H9 (cell line): ENCODE data around the gene TRRAP. TPM values are rescaled to one million over a fixed set of nuclear protein-coding genes. Genes with fewer than 3 reads are reported as not detected.

Source experiments
- DNase-seq: peaks from one replicate; pipeline ENCODE4 v3.0.0-alpha.2; 2017
- H2AFZ ChIP-seq: one replicate; pipeline ENCODE4 v1.6.1; 2013; ENCODE audit warnings: mild to moderate bottlenecking, low read length, control low read depth, moderate library complexity
- H2AK5ac ChIP-seq: 2 replicates; pipeline ENCODE4 v1.6.1; 2013; ENCODE audit warnings: low read length, control low read depth, mixed read lengths; ENCODE audit not compliant: insufficient read length
- H2BK120ac ChIP-seq: one replicate; pipeline ENCODE4 v1.6.1; 2013; ENCODE audit warnings: low read depth, mild to moderate bottlenecking, low read length, control low read depth, inconsistent platforms; ENCODE audit not compliant: poor library complexity, severe bottlenecking
- H2BK12ac ChIP-seq: 2 replicates; pipeline ENCODE4 v1.6.1; 2013; ENCODE audit warnings: low read length, control low read depth, mixed read lengths, low read depth; ENCODE audit not compliant: insufficient read length
- H2BK15ac ChIP-seq: 2 replicates; pipeline ENCODE4 v1.6.1; 2013; ENCODE audit warnings: low read depth, low read length, control low read depth
- H2BK20ac ChIP-seq: one replicate; pipeline ENCODE4 v1.6.1; 2013; ENCODE audit warnings: low read depth, mild to moderate bottlenecking, low read length, control low read depth, inconsistent platforms; ENCODE audit not compliant: poor library complexity, severe bottlenecking
- H2BK5ac ChIP-seq: 2 replicates; pipeline ENCODE4 v1.6.1; 2013; ENCODE audit warnings: low read length, control low read depth, mixed read lengths; ENCODE audit not compliant: insufficient read length
- H3K14ac ChIP-seq: 2 replicates; pipeline ENCODE4 v1.6.1; 2013; ENCODE audit warnings: low read length, control low read depth; ENCODE audit not compliant: insufficient read depth
- H3K18ac ChIP-seq: 2 replicates; pipeline ENCODE4 v1.6.1; 2013; ENCODE audit warnings: low read depth, mild to moderate bottlenecking, mixed read lengths, low read length, control low read depth; ENCODE audit not compliant: insufficient read length
- H3K23ac ChIP-seq: 2 replicates; pipeline ENCODE4 v1.6.1; 2013; ENCODE audit warnings: low read length, control low read depth, mixed read lengths, low read depth; ENCODE audit not compliant: insufficient read length
- H3K23me2 ChIP-seq: 2 replicates; pipeline ENCODE4 v1.6.1; 2013; ENCODE audit warnings: low read depth, mild to moderate bottlenecking, mixed read lengths, low read length, control low read depth; ENCODE audit not compliant: insufficient read length, poor library complexity, severe bottlenecking
- H3K27ac ChIP-seq: 2 replicates; pipeline ENCODE4 v1.5.1; 2013; ENCODE audit warnings: low read length, control low read depth, mixed read lengths, low read depth; ENCODE audit not compliant: insufficient read length
- H3K27me3 ChIP-seq: 2 replicates; pipeline ENCODE4 v1.6.1; 2013; ENCODE audit warnings: low read length, control low read depth, inconsistent platforms; ENCODE audit not compliant: insufficient read depth
- H3K4ac ChIP-seq: 2 replicates; pipeline ENCODE4 v1.6.1; 2013; ENCODE audit warnings: low read depth, mild to moderate bottlenecking, control low read depth, inconsistent platforms, low read length, moderate library complexity
- H3K4me1 ChIP-seq: 2 replicates; pipeline ENCODE4 v1.6.1; 2013; ENCODE audit warnings: low read length, control low read depth, inconsistent platforms; ENCODE audit not compliant: insufficient read depth
- H3K4me2 ChIP-seq: 2 replicates; pipeline ENCODE4 v1.6.1; 2013; ENCODE audit warnings: low read length, control low read depth, mixed read lengths; ENCODE audit not compliant: insufficient read length, insufficient read depth
- H3K56ac ChIP-seq: 2 replicates; pipeline ENCODE4 v1.6.1; 2013; ENCODE audit warnings: low read depth, mild to moderate bottlenecking, mixed read lengths, low read length, control low read depth; ENCODE audit not compliant: insufficient read length
- H3K79me1 ChIP-seq: 2 replicates; pipeline ENCODE4 v1.6.1; 2013; ENCODE audit warnings: low read depth, mild to moderate bottlenecking, moderate library complexity, low read length, control low read depth, inconsistent platforms; ENCODE audit not compliant: insufficient read depth, poor library complexity, severe bottlenecking
- H3K79me2 ChIP-seq: 2 replicates; pipeline ENCODE4 v1.6.1; 2013; ENCODE audit warnings: low read length, control low read depth, inconsistent platforms; ENCODE audit not compliant: insufficient read depth
- H3K9ac ChIP-seq: 2 replicates; pipeline ENCODE4 v1.6.1; 2013; ENCODE audit warnings: low read length, control low read depth, mixed read lengths; ENCODE audit not compliant: insufficient read length; ENCODE audit errors: extremely low read depth
- H3K9me3 ChIP-seq: one replicate; pipeline ENCODE4 v1.6.1; 2013; ENCODE audit warnings: low read depth, low read length, inconsistent platforms; ENCODE audit not compliant: control insufficient read depth
- H3T11ph ChIP-seq: one replicate; pipeline ENCODE4 v1.6.1; 2013; ENCODE audit warnings: mild to moderate bottlenecking, low read length, control low read depth, inconsistent platforms
- H4K20me1 ChIP-seq: one replicate; pipeline ENCODE4 v1.6.1; 2013; ENCODE audit not compliant: control insufficient read depth, insufficient read length, insufficient read depth
- H4K5ac ChIP-seq: 2 replicates; pipeline ENCODE4 v1.6.1; 2013; ENCODE audit warnings: low read depth, mild to moderate bottlenecking, mixed read lengths, low read length, control low read depth; ENCODE audit not compliant: insufficient read length
- H4K8ac ChIP-seq: replicated peaks from 2 replicates; pipeline ENCODE4 v1.6.1; 2013; ENCODE audit warnings: low read length, control low read depth, mixed read lengths, low read depth; ENCODE audit not compliant: insufficient read length
- H4K91ac ChIP-seq: 2 replicates; pipeline ENCODE4 v1.6.1; 2013; ENCODE audit warnings: low read depth, mild to moderate bottlenecking, moderate library complexity, mixed read lengths, low read length, control low read depth; ENCODE audit not compliant: insufficient read length
- H3K27ac Mint-ChIP-seq, 3 experiments: 2 replicates in 2 of 3; 3 replicates in 1 of 3; pipeline ENCODE4 v1.8.0; 2020 to 2021; ENCODE audit warnings: mixed read lengths in 3 of 3, mild to moderate bottlenecking in 1 of 3, moderate library complexity in 1 of 3
- H3K27me3 Mint-ChIP-seq: 2 replicates; pipeline ENCODE4 v1.8.0; 2021; ENCODE audit warnings: low read depth, mild to moderate bottlenecking, moderate library complexity, mixed read lengths
- H3K36me3 Mint-ChIP-seq, 3 experiments: 2 replicates in 2 of 3; 3 replicates in 1 of 3; pipeline ENCODE4 v1.8.0; 2020 to 2021; ENCODE audit warnings: low read depth in 3 of 3, mixed read lengths in 3 of 3; ENCODE audit not compliant: insufficient read depth in 1 of 3
- H3K4me1 Mint-ChIP-seq, 2 experiments: 2 replicates each; pipeline ENCODE4 v1.8.0; 2020; ENCODE audit warnings: mixed read lengths in 2 of 2
- H3K4me3 Mint-ChIP-seq, 2 experiments: 2 replicates in 1 of 2; 3 replicates in 1 of 2; pipeline ENCODE4 v1.8.0; 2020 to 2021; ENCODE audit warnings: mild to moderate bottlenecking in 2 of 2, mixed read lengths in 2 of 2, moderate library complexity in 1 of 2
- H3K9me3 Mint-ChIP-seq, 2 experiments: 2 replicates in 1 of 2; 3 replicates in 1 of 2; pipeline ENCODE4 v1.8.0; 2020; ENCODE audit warnings: mild to moderate bottlenecking in 2 of 2, mixed read lengths in 2 of 2, moderate library complexity in 1 of 2
- WGBS: extraction: QIAGEN DNeasy Blood & Tissue Kit; methylation state at CpG from one replicate; pipeline ENCODE4 v1.1.7; 2013; ENCODE audit warnings: missing lambda C conversion rate, low lambda C conversion rate, mixed read lengths; ENCODE audit not compliant: insufficient read length; ENCODE audit errors: extremely low coverage; 5-methylcytosine and 5-hydroxymethylcytosine counted together
- total RNA-seq: library from RNA; stranded (reverse); gene quantifications from 2 replicates; pipeline ENCODE4 v1.2.1, GENCODE V29; 2021
- TF ChIP-seq, protein P1 (sequence below): fragments of 200-600 bp; sonication (generic); conservative IDR thresholded peaks from 3 replicates; pipeline ENCODE4 v1.8.0; 2021; ENCODE audit warnings: antibody characterized with exemption, mild to moderate bottlenecking

TRRAP gene
- total RNA-seq, 1 experiment from 2014 or later, result 58.6 TPM

DNA sequence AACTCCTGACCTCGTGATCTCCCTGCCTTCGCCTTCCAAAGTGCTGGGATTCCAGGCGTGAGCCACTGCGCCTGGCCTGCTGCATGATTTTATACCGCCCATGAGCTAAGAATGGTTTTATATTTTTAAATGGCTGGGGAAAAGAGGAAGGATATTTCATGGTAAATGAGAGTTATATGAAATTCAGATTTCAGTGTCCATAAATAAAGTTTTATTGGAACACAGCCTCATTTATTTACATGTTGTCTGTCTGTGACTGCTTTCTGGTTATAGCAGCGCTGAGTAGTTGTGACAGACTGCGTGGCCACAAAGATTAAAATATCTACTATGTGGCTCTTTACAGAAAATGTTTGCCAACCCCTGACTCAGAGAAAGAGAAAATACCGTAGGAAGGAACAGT, 2.2 kb downstream of the TRRAP start:
- no CpG with 5 or more reads among the region's 8 CpGs for WGBS
- H3K27ac Mint-ChIP-seq, result no peak overlapping the region
- Histone ChIP-seq H3K9ac (no peak overlapping the region), H3T11ph (no peak overlapping the region), H2BK120ac (no peak overlapping the region), H3K4ac (no peak overlapping the region), H2BK5ac (no peak overlapping the region), H3K18ac (no peak overlapping the region), H4K91ac (no peak overlapping the region), H3K79me2 (peaks cover 9% of the 10 kb centered on the region), H2BK15ac (no peak overlapping the region), H3K4me2 (no peak overlapping the region), H3K14ac (no peak overlapping the region), H3K9me3 (no peaks in the 10 kb centered on the region), H3K79me1 (peaks cover 7% of the 10 kb centered on the region), H3K4me1 (no peaks in the 10 kb centered on the region), H2BK12ac (no peak overlapping the region), H3K23me2 (peaks cover 7% of the 10 kb centered on the region), H2BK20ac (no peak overlapping the region), H3K27me3 (no peaks in the 10 kb centered on the region), H4K5ac (no peak overlapping the region), H4K20me1 (no peaks in the 10 kb centered on the region), H4K8ac (no peak overlapping the region), H3K56ac (no peak overlapping the region), H2AK5ac (no peak overlapping the region), H3K27ac (no peak overlapping the region), H3K23ac (no peak overlapping the region), H2AFZ (no peak overlapping the region)
- H3K36me3 Mint-ChIP-seq, result peaks cover 16 to 45% (median 42%) of the 10 kb centered on the region in 3 experiments; a peak in 6 of 7 replicates
- TF ChIP-seq, protein P1, sequence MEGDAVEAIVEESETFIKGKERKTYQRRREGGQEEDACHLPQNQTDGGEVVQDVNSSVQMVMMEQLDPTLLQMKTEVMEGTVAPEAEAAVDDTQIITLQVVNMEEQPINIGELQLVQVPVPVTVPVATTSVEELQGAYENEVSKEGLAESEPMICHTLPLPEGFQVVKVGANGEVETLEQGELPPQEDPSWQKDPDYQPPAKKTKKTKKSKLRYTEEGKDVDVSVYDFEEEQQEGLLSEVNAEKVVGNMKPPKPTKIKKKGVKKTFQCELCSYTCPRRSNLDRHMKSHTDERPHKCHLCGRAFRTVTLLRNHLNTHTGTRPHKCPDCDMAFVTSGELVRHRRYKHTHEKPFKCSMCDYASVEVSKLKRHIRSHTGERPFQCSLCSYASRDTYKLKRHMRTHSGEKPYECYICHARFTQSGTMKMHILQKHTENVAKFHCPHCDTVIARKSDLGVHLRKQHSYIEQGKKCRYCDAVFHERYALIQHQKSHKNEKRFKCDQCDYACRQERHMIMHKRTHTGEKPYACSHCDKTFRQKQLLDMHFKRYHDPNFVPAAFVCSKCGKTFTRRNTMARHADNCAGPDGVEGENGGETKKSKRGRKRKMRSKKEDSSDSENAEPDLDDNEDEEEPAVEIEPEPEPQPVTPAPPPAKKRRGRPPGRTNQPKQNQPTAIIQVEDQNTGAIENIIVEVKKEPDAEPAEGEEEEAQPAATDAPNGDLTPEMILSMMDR, result no peak
- no peaks in the 10 kb centered on the region for H3K9me3 Mint-ChIP-seq
- H3K4me3 Mint-ChIP-seq, result peak overlapping the region; percentile 86 to 93; a peak in 4 of 5 replicates
- H3K27me3 Mint-ChIP-seq, result no peaks in the 10 kb centered on the region
- peaks cover 14 to 15% of the 10 kb centered on the region in 2 experiments for H3K4me1 Mint-ChIP-seq
- DNase-seq, result no peak
